NCI-H82 treated with DMSO at 0.1 percent for 48 hours (cell line): ENCODE data around the gene YIPF2.
"Not testable (repeated sequence)": the region's sequence is repeated elsewhere in the genome, so short reads cannot be mapped to it uniquely, and the experiment has no call there.

ENCODE experiments used
- DNase-seq: peaks from one replicate; lab custom pipeline; 2025; ENCODE audit not compliant: unreplicated experiment; lab: John Stamatoyannopoulos, UW

Gene YIPF2

DNA sequence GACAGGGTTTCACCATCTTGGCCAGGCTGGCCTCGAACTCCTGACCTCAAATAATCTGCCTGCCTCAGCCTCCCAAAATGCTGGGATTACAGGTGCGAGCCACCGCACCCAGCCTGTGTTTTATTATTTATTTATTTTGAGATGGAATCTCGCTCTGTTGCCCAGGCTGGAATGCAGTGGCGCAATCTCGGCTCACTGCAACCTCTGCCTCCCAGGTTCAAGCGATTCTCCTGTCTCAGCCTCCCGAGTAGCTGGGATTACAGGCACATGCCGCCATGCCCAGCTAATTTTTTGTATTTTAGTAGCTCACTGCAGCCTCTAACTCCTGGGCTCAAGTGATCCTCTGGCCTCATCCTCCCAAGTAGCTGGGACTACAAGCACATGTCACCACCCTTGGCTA, 50.8 kb downstream of the YIPF2 start:
- DNase-seq = not testable (repeated sequence)

DNA sequence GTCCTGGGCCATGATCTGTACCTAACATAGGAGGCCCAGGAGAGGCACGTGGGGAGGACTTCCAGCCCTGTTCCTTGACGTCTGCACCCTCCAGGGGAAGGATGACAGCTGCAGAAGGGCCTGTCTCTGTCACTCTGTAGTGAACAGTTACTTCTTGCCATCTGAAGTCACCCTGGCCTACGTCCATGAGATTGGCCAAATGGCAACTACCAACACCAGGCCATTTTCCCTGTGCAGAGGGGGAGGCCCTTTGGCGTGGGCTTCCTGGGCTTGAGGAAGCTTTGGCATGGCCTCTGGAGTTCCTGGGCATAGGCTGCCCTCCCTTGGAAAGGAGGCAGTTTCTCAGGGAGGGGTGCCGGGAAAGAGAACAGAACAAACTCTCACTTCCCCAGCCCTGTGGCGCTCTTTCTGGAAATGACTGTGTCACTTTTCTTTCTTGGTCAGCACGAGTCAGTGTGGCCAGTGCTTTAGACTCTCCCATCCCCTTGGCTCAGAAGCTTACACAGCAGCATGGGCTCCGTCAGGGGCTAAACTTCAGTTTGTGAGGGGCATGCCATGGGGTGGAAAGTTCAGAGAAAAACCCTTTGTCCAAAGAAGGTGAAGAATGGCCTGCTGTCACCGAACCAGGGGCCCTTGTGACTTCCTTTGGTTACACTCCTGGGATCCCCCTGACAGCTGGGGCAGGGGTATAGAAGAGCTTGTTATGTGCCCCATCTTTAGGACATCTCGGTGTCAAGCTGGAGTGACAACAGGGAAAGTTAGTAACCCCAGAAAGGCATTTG, 51.8 kb downstream of the YIPF2 start:
- no peak for DNase-seq

DNA sequence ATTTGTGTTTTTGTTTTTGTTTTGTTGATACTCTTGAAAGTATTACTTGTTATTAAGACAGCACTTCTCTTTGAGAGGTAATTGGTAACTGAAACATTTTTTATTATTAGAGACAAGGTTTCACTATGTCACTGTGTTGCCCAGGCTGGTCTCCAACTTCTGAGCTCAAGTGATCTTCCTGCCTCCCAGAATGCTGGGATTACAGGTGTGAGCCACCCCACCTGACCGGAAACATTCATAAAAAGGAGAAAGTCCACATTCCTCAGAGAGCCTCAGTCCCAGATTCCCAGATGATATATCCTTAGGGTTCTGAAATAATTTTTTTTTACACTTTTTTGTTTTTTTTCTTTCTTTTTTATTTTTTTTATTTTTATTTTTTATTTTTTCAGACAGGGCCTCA, 54.4 kb downstream of the YIPF2 start:
- DNase-seq = no peak

DNA sequence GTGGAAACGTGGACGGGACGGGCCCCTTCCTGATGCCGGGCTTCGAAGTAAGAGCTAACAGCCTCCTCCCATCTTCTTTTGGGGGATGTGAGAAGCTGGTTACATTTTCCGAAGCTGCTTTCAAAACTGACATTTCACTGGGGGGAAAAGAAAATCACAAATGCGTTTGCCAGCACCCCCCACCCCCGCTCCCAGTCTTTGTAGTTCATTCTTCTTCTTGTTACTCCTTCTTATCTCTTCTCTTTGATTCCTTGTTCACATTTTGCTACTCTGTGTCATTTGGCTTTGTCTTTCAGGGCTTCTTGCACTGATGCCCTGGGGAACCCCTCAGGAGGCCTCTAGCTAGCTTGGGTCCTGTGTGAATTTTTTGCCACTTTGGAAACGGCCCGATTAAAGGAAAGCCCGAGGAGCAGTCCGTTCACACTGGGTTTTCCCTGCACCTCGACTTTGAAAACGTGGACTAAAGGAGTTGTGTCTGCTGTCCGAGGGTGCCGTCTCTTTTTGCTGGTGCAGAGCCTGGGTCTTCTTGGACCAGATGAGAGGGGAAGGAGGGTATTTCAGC, 55.8 kb downstream of the YIPF2 start:
- DNase-seq = no peak
